NCI-H2081 (cell line): Measurements from ENCODE around the gene ABCD4.
A peak's percentile ranks its signal among the peaks of the same experiment; 100 is the strongest.
"Not testable (repeated sequence)": the region's sequence is repeated elsewhere in the genome, so short reads cannot be mapped to it uniquely, and the experiment has no call there.

ENCODE experiments used
- DNase-seq, 2 experiments: peaks; one replicate each; lab custom pipeline; 2025; lab: John Stamatoyannopoulos, UW

The ABCD4 gene

GRCh38 chr14:74302152-74302628, 544 bp downstream of the ABCD4 start:
- peak; percentile 29 to 34 for DNase-seq

- DNase-seq: no peak
Measured at GRCh38 chr14:74301594-74302151, 1.1 kb downstream of the ABCD4 start.

GRCh38 chr14:74299061-74299545, 3.6 kb downstream of the ABCD4 start:
- DNase-seq: no peak

- DNase-seq: no peak
Measured at GRCh38 chr14:74297986-74298385, 4.7 kb downstream of the ABCD4 start.

GRCh38 chr14:74296037-74296467, 6.7 kb downstream of the ABCD4 start:
- DNase-seq: no peak

GRCh38 chr14:74293606-74294005, 9.1 kb downstream of the ABCD4 start:
- no peak for DNase-seq

- no peak for DNase-seq
Measured at GRCh38 chr14:74292061-74292460, 10.7 kb downstream of the ABCD4 start.

- DNase-seq: peak; percentile 3 to 19
Measured at GRCh38 chr14:74290415-74290814, 12.3 kb downstream of the ABCD4 start.

- DNase-seq: no peak
Measured at GRCh38 chr14:74289801-74290200, 12.9 kb downstream of the ABCD4 start.

GRCh38 chr14:74286736-74287135, 16.0 kb downstream of the ABCD4 start:
- no peak for DNase-seq

- DNase-seq: no peak
Measured at GRCh38 chr14:74281069-74281468, 21.7 kb downstream of the ABCD4 start.

- DNase-seq: no peak
Measured at GRCh38 chr14:74278080-74278479, 24.7 kb downstream of the ABCD4 start.

GRCh38 chr14:74275241-74275841, 27.4 kb downstream of the ABCD4 start:
- DNase-seq: no peak

GRCh38 chr14:74271365-74271764, 31.4 kb downstream of the ABCD4 start:
- no peak for DNase-seq

GRCh38 chr14:74270382-74271177, 32.2 kb downstream of the ABCD4 start:
- not testable (repeated sequence) for DNase-seq

GRCh38 chr14:74267588-74267987, 35.1 kb downstream of the ABCD4 start:
- no peak for DNase-seq

GRCh38 chr14:74265301-74265965, 37.3 kb downstream of the ABCD4 start:
- DNase-seq: no peak

- DNase-seq: no peak
Measured at GRCh38 chr14:74263921-74264320, 38.8 kb downstream of the ABCD4 start.

GRCh38 chr14:74263181-74263580, 39.6 kb downstream of the ABCD4 start:
- no peak for DNase-seq

- DNase-seq: no peak
Measured at GRCh38 chr14:74262076-74262475, 40.7 kb downstream of the ABCD4 start.

- no peak for DNase-seq
Measured at GRCh38 chr14:74261288-74261687, 41.4 kb downstream of the ABCD4 start.

GRCh38 chr14:74260525-74261233, 42.1 kb downstream of the ABCD4 start:
- no peak for DNase-seq
